Mesothelial cell of epicardium (in vitro differentiated cells): Measurements from ENCODE around the gene CYTH1. TPM values are rescaled to one million over a fixed set of nuclear protein-coding genes. Genes with fewer than 3 reads are reported as not detected.

Experiments used
- DNase-seq, 2 experiments: peaks; one replicate each; pipeline ENCODE4 v3.0.0; 2021; ENCODE audit warnings: low spot score in 2 of 2; ENCODE audit not compliant: unreplicated experiment in 2 of 2
- H3K27ac Mint-ChIP-seq: 2 replicates; pipeline ENCODE4 v1.8.0; 2021; ENCODE audit warnings: mixed read lengths
- H3K27me3 Mint-ChIP-seq: 2 replicates; pipeline ENCODE4 v1.8.0; 2021; ENCODE audit warnings: low read depth, mixed read lengths
- H3K36me3 Mint-ChIP-seq: 2 replicates; pipeline ENCODE4 v1.8.0; 2021; ENCODE audit warnings: mixed read lengths
- H3K4me1 Mint-ChIP-seq: 2 replicates; pipeline ENCODE4 v1.8.0; 2021; ENCODE audit warnings: mixed read lengths
- H3K4me3 Mint-ChIP-seq: 2 replicates; pipeline ENCODE4 v1.8.0; 2021; ENCODE audit warnings: mild to moderate bottlenecking, moderate library complexity, mixed read lengths
- H3K9me3 Mint-ChIP-seq: 2 replicates; pipeline ENCODE4 v1.8.0; 2021; ENCODE audit warnings: mixed read lengths
- CTCF ChIP-seq: fragments of 200-600 bp; sonication (generic); IDR thresholded peaks from one replicate; pipeline ENCODE4 v1.5.0; 2021; ENCODE audit warnings: antibody characterized with exemption; ENCODE audit not compliant: unreplicated experiment
- total RNA-seq: library from RNA; stranded (reverse); gene quantifications from 3 replicates; pipeline ENCODE4 v1.2.1, GENCODE V29; 2021

The CYTH1 gene
- total RNA-seq, 1 donor from 2014 or later = 42.8 TPM

DNA sequence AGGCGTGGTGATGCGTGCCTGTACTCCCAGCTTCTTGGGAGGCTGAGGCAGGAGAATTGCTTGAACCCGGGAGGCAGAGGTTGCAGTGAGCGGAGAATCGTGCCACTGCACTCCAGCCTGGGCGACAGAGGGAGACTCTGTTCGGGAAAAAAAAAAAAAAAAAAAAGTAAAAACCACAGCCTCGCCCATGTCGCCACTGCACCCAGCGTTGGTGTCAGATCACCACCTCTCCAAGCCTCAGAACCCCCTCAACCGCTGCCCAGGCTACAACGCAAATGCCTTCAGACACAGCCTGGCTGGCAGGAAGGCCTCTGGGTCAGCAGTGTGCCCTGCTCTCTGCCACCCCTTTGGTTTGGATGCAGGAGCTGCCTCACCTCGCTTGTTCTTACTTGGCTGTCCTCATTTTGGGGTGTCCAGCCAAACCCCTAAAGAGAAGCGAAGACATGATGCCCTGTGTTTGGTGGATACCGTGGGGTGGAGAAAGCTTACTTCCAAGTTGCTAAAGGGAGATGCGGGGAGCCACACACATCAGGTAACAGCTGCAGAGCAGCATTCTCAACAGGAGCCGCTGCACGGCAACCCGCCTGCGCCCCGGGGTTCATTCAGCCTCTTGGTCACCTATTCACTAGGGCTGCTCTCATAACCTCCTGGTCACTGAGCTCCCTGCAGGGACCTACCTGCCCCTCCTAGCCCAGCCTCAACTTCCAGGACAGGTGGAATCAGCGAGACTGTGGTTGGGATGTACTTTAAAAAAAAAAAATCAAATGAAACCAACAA, 13.0 kb upstream of the CYTH1 start:
- H3K27ac Mint-ChIP-seq = no peak overlapping the region
- H3K36me3 Mint-ChIP-seq = peaks cover 32% of the 10 kb centered on the region
- no peak overlapping the region for H3K4me3 Mint-ChIP-seq
- H3K9me3 Mint-ChIP-seq = no peaks in the 10 kb centered on the region
- no peak for TF ChIP-seq CTCF
- peaks cover 13% of the 10 kb centered on the region for H3K4me1 Mint-ChIP-seq
- DNase-seq = no peak
- H3K27me3 Mint-ChIP-seq = no peaks in the 10 kb centered on the region

- Mint-ChIP-seq H3K4me3 (no peak overlapping the region), H3K4me1 (peaks cover 18% of the 10 kb centered on the region), H3K36me3 (peaks cover 29% of the 10 kb centered on the region), H3K9me3 (no peaks in the 10 kb centered on the region), H3K27ac (no peak overlapping the region), H3K27me3 (no peaks in the 10 kb centered on the region)
- TF ChIP-seq CTCF = no peak
- no peak for DNase-seq
Measured at GRCh38 chr17:78794399-78794798, 12.3 kb upstream of the CYTH1 start.

DNA sequence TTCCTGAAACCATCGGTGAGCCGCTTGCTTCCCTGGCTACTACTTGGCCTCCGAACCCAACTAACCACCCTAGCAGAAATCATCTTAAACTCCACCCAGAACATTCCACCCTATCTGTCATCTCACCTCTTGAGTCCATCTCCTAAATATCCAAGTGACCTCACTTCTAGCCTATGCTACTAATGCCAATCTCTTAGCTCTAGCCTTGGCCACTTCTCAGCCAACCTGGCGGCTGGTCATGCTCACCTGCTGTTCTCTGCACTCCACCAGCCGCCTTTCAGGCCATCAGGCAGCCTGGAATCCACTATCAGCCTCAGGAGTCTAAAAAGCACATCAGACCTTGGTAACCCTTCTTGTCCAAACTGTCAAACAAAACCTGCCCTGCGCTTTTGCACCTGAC, 11.9 kb upstream of the CYTH1 start:
- DNase-seq = no peak
- H3K4me3 Mint-ChIP-seq = no peak overlapping the region
- no peaks in the 10 kb centered on the region for H3K27me3 Mint-ChIP-seq
- H3K4me1 Mint-ChIP-seq = peaks cover 18% of the 10 kb centered on the region
- H3K9me3 Mint-ChIP-seq = no peaks in the 10 kb centered on the region
- peaks cover 27% of the 10 kb centered on the region for H3K36me3 Mint-ChIP-seq
- no peak overlapping the region for H3K27ac Mint-ChIP-seq
- TF ChIP-seq CTCF = no peak

- no peak for DNase-seq
- H3K4me3 Mint-ChIP-seq = no peak overlapping the region
- H3K4me1 Mint-ChIP-seq = peaks cover 18% of the 10 kb centered on the region
- no peaks in the 10 kb centered on the region for H3K27me3 Mint-ChIP-seq
- H3K9me3 Mint-ChIP-seq = no peaks in the 10 kb centered on the region
- no peak overlapping the region for H3K27ac Mint-ChIP-seq
- no peak for TF ChIP-seq CTCF
- peaks cover 22% of the 10 kb centered on the region for H3K36me3 Mint-ChIP-seq
Measured at GRCh38 chr17:78793415-78793814, 11.3 kb upstream of the CYTH1 start.

DNA sequence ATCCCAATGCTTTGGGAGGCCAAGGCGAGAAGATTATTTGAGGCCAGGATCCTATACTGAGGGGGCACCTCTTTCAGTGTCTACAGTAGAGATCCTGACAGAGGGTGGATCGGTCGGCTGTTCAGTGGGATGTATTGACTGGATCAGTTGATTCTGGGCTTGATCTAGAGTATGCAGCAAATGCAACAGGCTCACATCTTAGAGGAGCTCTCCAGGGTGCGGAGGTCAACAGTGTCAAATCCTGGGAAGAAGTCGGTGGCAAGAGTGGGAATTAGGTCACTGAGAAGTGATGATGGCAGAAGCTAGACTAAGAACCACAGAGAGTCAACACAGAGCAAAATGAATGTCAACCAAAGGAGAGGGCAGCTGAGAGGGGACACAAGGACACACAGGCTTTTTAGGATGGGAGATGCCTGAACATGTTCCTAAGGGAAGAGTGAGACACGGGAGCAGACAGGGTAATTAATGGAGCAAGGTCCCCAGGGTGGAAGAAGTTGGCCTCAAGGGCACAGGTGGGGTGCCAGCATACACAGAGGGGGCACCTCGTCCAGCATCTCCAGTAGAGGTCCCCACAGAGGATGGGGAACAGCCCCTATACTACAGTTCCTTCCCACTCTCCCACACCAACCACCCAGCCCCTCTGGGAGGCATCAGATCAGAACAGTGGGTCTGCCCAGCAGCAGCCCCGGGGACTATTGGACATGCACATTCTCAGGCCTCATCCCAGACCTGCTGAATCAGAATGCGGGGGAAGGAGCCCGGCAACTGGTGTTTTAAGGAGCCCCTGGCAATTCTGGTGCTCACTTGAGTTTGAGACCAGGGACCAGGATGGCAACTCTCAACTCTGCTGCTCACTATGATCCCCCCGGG, 10.0 kb upstream of the CYTH1 start:
- peaks cover 22% of the 10 kb centered on the region for H3K36me3 Mint-ChIP-seq
- H3K4me3 Mint-ChIP-seq = no peak overlapping the region
- H3K27ac Mint-ChIP-seq = peak overlapping the region; percentile 80

More for the DNA sequence above, 10.0 kb upstream of the CYTH1 start:
- no peaks in the 10 kb centered on the region for H3K27me3 Mint-ChIP-seq
- no peak for TF ChIP-seq CTCF
- H3K4me1 Mint-ChIP-seq = peaks cover 18% of the 10 kb centered on the region
- no peak for DNase-seq
- H3K9me3 Mint-ChIP-seq = no peaks in the 10 kb centered on the region
